Epithelial cell of esophagus (primary cell): Measurements from ENCODE around the gene ASB18.

ENCODE experiments used
- DNase-seq: peaks from one replicate; pipeline ENCODE4 v3.0.0; 2010; ENCODE audit warnings: low read depth
- H3K4me3 ChIP-seq: 2 replicates; pipeline ENCODE4 v1.5.1; 2011; ENCODE audit warnings: mild to moderate bottlenecking, low read length, control low read depth
- TF ChIP-seq, protein P1 (sequence below): IDR thresholded peaks from 2 replicates; pipeline ENCODE4 v1.5.1; 2011; ENCODE audit warnings: low read depth, mild to moderate bottlenecking, low read length, control low read depth, inconsistent platforms; ENCODE audit not compliant: insufficient read depth; ENCODE audit errors: missing control alignments

The ASB18 gene, protein sequence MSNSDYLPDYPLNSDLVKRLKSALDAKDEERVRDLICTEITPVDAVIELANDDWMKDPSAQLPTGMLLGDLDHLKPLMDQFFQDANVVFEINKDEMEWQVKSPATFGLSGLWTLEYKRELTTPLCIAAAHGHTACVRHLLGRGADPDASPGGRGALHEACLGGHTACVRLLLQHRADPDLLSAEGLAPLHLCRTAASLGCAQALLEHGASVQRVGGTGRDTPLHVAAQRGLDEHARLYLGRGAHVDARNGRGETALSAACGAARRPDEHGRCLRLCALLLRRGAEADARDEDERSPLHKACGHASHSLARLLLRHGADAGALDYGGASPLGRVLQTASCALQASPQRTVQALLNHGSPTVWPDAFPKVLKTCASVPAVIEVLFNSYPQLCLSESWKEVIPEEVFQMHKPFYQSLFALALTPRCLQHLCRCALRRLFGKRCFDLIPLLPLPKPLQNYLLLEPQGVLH

DNA sequence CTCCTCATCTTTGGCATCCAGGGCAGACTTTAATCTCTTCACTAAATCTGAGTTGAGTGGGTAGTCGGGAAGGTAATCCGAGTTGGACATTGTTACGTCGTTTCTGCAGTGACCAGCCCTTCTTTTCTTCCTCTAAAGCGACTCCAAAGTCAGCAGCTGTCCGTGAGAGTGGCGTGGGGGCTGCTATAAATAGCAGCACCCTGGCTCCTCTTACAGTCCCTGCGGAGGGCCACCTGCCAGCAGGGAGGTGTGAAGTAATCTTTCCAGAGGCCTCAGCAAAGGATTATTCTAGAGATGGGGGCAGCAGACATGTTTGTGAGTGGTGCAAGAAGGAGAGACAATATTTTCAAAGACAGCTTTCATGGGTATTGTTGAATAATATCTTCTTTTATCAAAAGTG lies at the start of gene ASB18:
Gene ASB18 (minus strand): TSS at position 151 of the 400 bp plus-strand sequence. CDS start 61 bp downstream, at position 90.
- no peak within 1 kb of the TSS for H3K4me3 ChIP-seq
- TF ChIP-seq, protein P1, sequence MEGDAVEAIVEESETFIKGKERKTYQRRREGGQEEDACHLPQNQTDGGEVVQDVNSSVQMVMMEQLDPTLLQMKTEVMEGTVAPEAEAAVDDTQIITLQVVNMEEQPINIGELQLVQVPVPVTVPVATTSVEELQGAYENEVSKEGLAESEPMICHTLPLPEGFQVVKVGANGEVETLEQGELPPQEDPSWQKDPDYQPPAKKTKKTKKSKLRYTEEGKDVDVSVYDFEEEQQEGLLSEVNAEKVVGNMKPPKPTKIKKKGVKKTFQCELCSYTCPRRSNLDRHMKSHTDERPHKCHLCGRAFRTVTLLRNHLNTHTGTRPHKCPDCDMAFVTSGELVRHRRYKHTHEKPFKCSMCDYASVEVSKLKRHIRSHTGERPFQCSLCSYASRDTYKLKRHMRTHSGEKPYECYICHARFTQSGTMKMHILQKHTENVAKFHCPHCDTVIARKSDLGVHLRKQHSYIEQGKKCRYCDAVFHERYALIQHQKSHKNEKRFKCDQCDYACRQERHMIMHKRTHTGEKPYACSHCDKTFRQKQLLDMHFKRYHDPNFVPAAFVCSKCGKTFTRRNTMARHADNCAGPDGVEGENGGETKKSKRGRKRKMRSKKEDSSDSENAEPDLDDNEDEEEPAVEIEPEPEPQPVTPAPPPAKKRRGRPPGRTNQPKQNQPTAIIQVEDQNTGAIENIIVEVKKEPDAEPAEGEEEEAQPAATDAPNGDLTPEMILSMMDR: no peak
- DNase-seq: no peak

DNA sequence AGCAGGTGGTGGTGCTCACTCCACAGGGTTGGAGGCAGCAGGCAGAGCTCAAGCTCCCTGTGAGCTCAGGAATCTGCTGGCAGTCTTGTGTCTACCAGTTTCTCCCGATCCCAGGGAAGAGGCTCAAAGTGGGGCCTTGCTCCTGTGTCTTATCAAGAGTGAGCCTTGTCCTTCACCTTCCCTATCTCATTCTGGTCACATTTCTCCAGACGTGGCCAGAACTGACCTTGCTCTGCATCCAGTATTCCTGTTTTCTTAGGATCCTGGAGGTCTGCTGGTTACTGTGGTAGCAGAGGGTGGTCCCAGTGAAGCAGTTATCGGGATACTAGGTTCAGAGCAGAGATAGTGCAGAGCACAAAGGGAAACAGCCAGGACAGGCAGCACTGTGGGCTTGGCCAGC lies 47.1 kb upstream of the ASB18 start:
- H3K4me3 ChIP-seq: no peak overlapping the region
- TF ChIP-seq, protein P1: no peak
- no peak for DNase-seq

DNA sequence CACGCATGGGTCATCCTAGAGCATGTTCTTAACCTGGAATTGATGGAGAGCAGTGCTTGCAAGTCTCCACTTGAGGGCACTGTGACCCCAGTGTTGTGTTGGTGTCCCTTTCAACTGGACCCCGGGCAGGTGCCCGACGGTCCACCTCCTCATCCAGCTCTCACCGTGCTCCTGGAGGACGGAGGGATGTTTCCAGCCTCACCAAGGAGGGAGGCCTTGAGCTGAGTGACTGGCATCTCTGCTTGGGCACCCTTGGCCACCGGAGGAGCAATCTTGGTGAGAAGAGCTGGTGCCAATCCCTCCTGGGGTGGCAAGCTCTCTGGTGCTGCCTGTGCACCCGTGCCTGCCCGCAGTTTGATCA lies 45.4 kb upstream of the ASB18 start:
- TF ChIP-seq, protein P1: peak; percentile 56
- peak; percentile 43 for DNase-seq
- no peak overlapping the region for H3K4me3 ChIP-seq

DNA sequence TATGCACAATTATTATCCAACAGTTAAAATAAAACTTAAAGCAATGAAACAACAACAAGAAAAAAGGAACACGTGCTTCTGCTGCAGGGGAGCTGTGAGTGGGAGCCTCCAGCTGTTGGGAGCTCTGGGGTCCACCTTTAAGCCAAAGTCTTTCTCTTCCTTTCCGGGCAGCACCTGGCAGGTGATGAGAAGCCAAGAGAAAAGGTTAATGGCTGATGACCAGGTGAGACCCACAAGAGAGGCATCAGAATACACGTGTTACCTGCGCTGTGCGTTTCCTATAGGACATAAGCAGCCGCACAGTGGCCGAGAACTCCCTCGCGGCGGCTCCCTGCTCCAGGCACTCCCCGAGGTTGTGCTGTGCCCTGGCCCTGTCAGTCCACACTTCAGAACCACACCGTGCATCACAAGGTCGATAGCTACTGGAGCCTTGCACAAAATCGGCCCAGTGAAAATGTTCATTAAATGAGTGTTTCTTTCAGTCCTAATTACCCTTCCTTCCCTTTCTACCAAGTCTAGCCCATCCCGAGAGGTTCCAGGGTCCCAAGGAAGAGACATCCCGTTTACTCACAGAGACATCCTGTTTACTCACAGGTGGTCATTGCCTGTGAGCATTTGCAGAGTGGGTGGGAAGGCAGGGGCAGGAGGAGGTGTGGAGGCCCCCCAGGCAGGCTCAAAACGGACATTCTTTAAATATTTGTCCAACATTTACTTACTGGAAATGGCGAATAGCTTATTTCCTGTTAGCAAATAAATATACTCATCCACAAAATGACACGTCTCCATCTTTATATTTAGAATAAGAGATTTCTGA lies 44.9 kb upstream of the ASB18 start:
- TF ChIP-seq, protein P1: no peak
- H3K4me3 ChIP-seq: no peak overlapping the region
- DNase-seq: no peak

DNA sequence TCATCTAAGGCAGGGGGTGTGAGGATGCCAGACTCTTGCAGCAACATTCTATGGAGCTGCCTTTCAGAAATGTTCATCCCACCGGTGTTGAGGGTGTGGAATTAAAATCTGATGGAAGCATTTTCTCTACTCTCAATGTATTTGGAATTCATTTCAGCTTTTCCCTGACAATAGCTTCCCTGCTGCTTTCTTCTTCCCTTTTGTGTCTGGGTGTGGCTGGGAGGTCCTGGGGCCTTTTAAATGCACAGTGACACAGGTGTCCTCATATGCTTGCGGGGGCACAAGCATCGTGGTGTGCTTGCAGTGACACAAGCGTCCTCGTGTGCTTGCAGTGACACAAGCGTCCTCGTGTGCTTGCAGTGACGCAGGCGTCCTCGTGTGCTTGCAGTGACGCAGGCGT lies 43.4 kb upstream of the ASB18 start:
- H3K4me3 ChIP-seq: no peak overlapping the region
- DNase-seq: no peak
- TF ChIP-seq, protein P1: no peak

DNA sequence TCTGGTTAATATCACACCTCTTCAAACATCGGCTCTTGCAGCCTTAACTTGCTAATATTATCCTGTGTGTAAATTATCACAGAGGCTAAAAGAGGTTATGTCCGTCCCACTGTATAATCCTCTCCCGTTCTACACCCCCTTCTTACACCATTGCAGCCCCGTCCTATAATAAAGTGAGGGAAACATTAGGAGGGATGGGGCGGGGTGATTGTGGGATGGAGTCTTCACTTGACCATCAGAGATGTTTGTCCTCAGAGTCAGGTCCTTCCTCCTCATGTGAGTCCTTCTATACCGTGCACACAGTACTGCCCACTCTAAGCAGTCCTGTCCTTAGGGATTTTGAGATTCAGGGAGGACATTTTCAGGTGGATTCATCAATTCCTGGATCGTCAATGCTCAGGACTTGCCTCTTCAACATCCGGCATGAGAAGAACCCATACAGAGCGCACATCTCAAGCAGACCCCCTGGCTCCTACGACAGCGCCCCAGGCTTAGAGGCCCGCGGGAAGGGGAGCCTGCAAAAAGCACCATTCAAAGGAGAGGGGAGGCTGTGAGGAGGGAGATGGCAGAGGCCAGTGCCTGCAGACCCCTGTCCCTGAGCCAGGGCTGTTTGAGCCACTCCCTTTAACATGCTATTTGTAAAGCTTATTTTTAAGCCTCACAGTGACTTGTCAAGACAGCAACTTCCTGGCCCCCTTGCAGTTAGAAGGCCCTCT lies 42.8 kb upstream of the ASB18 start:
- TF ChIP-seq, protein P1: no peak
- DNase-seq: no peak
- no peak overlapping the region for H3K4me3 ChIP-seq
